Measurements from ENCODE around the gene INPP5A. TPM values are rescaled to one million over a fixed set of nuclear protein-coding genes. Genes with fewer than 3 reads are reported as not detected.

Gene INPP5A
- total RNA-seq, 6 donors from 2014 or later = 28.6 to 81.7 (median 44.8) TPM

DNA sequence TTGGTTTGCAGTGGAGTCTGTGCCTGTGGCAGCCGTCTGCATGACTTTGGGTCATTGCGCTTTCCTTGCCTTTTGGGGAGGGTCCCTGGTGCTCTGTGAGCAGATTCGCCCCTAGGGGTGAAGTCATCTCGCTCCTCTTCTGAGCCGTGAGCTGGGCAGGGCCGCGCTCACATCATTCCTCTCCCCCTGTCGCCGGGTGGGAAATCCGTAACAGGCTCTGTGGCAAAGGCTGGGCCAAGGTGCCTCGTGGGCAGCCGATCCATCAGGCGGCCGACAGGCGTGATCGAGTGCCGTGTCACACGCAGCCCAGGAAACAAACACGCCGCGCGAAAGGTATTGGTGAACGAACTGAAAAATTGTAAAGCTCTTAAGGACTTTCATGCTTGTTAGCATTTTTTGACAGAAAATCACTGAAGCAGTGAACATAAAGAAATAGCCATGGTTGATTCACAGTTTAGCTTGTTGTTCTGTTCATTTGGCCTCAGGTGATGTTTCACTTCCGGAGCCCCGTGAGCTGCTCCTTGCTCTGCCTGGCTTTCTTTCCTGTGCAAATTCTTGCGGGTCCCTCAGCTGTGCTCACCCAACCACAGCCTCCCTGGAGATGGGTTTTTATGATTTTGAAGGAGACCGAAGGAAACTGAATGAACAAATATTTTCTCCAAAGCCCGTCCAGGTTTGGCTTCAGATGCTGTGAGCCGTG is 126.2 kb downstream of the INPP5A start:
- no peak for ATAC-seq (ENCODE audit: low FRiP score in 2 of 2)
- H3K9me3 ChIP-seq = peaks cover 0 to 2% (median 0%) of the 10 kb centered on the region in 4 donors
- DNase-seq = peak in 1 of 2 donors; percentile 42
- peaks cover 0 to 29% (median 8%) of the 10 kb centered on the region in 4 donors for H3K4me1 ChIP-seq
- peaks cover 0 to 22% (median 7%) of the 10 kb centered on the region in 4 donors for H3K36me3 ChIP-seq
- H3K27me3 ChIP-seq = no peaks in the 10 kb centered on the region
- TF ChIP-seq, protein P1, sequence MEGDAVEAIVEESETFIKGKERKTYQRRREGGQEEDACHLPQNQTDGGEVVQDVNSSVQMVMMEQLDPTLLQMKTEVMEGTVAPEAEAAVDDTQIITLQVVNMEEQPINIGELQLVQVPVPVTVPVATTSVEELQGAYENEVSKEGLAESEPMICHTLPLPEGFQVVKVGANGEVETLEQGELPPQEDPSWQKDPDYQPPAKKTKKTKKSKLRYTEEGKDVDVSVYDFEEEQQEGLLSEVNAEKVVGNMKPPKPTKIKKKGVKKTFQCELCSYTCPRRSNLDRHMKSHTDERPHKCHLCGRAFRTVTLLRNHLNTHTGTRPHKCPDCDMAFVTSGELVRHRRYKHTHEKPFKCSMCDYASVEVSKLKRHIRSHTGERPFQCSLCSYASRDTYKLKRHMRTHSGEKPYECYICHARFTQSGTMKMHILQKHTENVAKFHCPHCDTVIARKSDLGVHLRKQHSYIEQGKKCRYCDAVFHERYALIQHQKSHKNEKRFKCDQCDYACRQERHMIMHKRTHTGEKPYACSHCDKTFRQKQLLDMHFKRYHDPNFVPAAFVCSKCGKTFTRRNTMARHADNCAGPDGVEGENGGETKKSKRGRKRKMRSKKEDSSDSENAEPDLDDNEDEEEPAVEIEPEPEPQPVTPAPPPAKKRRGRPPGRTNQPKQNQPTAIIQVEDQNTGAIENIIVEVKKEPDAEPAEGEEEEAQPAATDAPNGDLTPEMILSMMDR (IDR thresholded peaks at IDR 0.05) = no peak
- TF ChIP-seq EP300 (IDR thresholded peaks at IDR 0.05) (no peak), POLR2AphosphoS5 (IDR thresholded peaks at IDR 0.05) (no peak), POLR2A (IDR thresholded peaks at IDR 0.05) (no peak)
- WGBS, 2 donors = 96% methylated on average over 24 to 29 of the region's 29 CpGs
- no peak overlapping the region for H3K27ac ChIP-seq
- no peak overlapping the region for H3K4me3 ChIP-seq

DNA sequence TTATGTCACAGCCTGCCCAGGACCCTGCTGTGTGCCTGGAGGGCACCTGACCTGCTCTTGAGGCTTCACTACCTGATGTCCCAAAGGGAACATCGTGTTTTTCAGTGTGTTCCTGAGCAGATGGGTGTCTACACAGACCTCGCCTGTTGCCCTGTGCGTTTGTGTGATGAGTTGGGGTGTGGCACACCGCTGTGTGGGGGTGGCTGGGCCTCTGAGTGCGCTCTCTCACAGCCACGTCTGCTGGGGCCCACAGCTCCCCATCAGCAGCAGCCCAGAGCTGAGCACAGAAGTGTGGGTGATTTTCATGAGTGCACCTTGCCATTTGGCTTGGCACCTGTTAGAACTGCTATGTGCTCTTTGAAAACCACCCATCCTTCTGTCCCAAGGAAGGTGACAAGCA is 126.8 kb downstream of the INPP5A start:
- WGBS, 2 donors = 86% methylated on average over 6 of the region's 6 CpGs; no CpG with 5 or more reads in 1 of the 2 donors
- H3K4me3 ChIP-seq = no peak overlapping the region
- H3K27ac ChIP-seq = no peak overlapping the region
- H3K4me1 ChIP-seq = peaks cover 0 to 29% (median 8%) of the 10 kb centered on the region in 4 donors
- TF ChIP-seq POLR2A (IDR thresholded peaks at IDR 0.05) (no peak), EP300 (IDR thresholded peaks at IDR 0.05) (no peak), POLR2AphosphoS5 (IDR thresholded peaks at IDR 0.05) (no peak)
- TF ChIP-seq, protein P1 (IDR thresholded peaks at IDR 0.05) = no peak
- H3K27me3 ChIP-seq = no peaks in the 10 kb centered on the region
- H3K9me3 ChIP-seq = peaks cover 0 to 2% (median 0%) of the 10 kb centered on the region in 4 donors
- DNase-seq (peak in 1 of 2 donors; percentile 32), ATAC-seq (ENCODE audit: low FRiP score in 2 of 2) (no peak)
- H3K36me3 ChIP-seq = peaks cover 0 to 17% (median 3%) of the 10 kb centered on the region in 4 donors

DNA sequence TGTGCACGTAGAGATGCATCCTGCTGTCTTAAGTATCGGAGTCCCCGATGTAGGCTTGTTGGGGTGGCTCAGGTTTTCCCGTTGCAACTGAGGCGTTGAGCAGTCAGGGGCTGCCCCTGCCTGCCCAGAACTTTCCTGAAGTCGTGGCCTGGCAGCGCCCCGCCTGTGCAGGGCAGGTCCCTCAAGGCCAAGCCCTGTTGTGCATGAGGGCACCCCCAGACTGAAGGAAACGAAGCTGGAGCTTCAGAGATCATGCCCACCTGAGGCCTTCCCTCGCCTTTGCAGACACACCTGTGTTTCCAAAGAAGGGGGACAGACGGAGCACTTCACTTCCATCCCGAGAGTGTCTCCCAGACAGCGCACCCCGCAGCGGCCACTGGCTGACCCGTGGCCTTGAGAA is 127.3 kb downstream of the INPP5A start:
- TF ChIP-seq, protein P1 (IDR thresholded peaks at IDR 0.05) = no peak
- no peak for TF ChIP-seq EP300 (IDR thresholded peaks at IDR 0.05)
- no peak for TF ChIP-seq POLR2AphosphoS5 (IDR thresholded peaks at IDR 0.05)
- no peak for TF ChIP-seq POLR2A (IDR thresholded peaks at IDR 0.05)
- Histone ChIP-seq H3K4me3 (no peak overlapping the region), H3K27me3 (no peaks in the 10 kb centered on the region), H3K36me3 (peaks cover 0 to 12% (median under 1%) of the 10 kb centered on the region in 4 donors), H3K9me3 (peaks cover 0 to 2% (median 0%) of the 10 kb centered on the region in 4 donors), H3K27ac (no peak overlapping the region), H3K4me1 (peaks cover 0 to 29% (median 8%) of the 10 kb centered on the region in 4 donors)
- 95 to 97% methylated on average over 6 to 16 of the region's 16 CpGs for WGBS, 2 donors
- DNase-seq (peak in 1 of 2 donors; percentile 57), ATAC-seq (ENCODE audit: low FRiP score in 2 of 2) (no peak)

DNA sequence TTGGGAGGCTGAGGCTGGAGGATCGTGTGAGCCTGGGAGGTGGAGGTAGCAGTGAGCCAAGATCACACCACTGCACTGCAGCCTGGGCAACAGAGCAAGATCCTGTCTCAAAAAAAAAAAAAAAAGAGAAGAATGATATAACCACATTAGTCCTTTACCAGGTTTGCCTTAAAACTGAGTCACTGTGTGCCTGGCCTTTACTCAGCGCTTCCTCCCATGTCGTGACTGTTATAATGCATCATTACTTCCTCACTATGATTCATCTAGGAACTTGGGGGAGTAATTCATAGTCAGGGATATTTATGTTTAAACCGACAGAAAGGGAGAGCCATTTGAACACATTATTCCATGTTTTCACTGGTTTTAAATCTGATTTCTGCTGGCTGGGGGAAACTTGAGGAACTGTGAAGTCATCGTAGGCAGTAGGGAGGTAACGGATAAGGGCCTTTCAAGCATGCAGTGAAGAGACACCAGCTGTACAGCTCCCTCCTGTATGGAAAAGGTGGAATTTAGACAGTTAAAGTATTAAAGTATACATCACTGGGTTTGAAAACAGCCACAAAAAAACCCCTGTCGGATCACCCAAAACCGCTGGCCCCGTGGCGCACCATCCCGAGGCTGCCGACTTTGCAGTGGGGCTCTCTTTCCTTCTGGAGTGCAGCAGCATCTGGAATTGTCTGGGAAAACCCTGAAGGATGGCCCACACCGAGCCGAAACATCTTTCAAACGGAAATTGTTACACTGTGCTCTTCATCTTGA is 128.5 kb downstream of the INPP5A start:
- ATAC-seq (ENCODE audit: low FRiP score in 2 of 2) (peak in 1 of 2 donors; percentile 35), DNase-seq (peak in 1 of 2 donors; percentile 46)
- 85 to 87% methylated on average over 15 of the region's 15 CpGs for WGBS, 2 donors
- TF ChIP-seq, protein P1 (IDR thresholded peaks at IDR 0.05) = no peak
- TF ChIP-seq EP300 (IDR thresholded peaks at IDR 0.05) (no peak), POLR2AphosphoS5 (IDR thresholded peaks at IDR 0.05) (no peak), POLR2A (IDR thresholded peaks at IDR 0.05) (no peak)
- Histone ChIP-seq H3K27ac (no peak overlapping the region), H3K9me3 (no peaks in the 10 kb centered on the region), H3K4me3 (no peak overlapping the region), H3K36me3 (no peaks in the 10 kb centered on the region), H3K4me1 (peaks cover 0 to 29% (median 8%) of the 10 kb centered on the region in 4 donors), H3K27me3 (no peaks in the 10 kb centered on the region)

All from upper lobe of left lung (tissue), 6 donors.